ENCODE data around the gene HSPA12A. TPM values are rescaled to one million over a fixed set of nuclear protein-coding genes. Genes with fewer than 3 reads are reported as not detected.

The HSPA12A gene
- total RNA-seq, 1 donor from 2014 or later: 13.0 TPM

- DNase-seq (ENCODE audit: low spot score): no peak
These were observed 50.1 kb downstream of the HSPA12A start for GRCh38 chr10:116692225-116692624.

- no peak for DNase-seq (ENCODE audit: low spot score)
These were observed 50.7 kb downstream of the HSPA12A start for GRCh38 chr10:116691635-116692034.

GRCh38 chr10:116690356-116691322, 51.7 kb downstream of the HSPA12A start:
- DNase-seq (ENCODE audit: low spot score): peak; percentile 30

- no peak for DNase-seq (ENCODE audit: low spot score)
These were observed 52.6 kb downstream of the HSPA12A start for GRCh38 chr10:116689744-116690143.

- DNase-seq (ENCODE audit: low spot score): peak; percentile 98
These were observed 53.4 kb downstream of the HSPA12A start for GRCh38 chr10:116688741-116689495.

GRCh38 chr10:116688241-116688711, 54.1 kb downstream of the HSPA12A start:
- no peak for DNase-seq (ENCODE audit: low spot score)

GRCh38 chr10:116687633-116688032, 54.7 kb downstream of the HSPA12A start:
- no peak for DNase-seq (ENCODE audit: low spot score)

GRCh38 chr10:116686632-116687031, 55.7 kb downstream of the HSPA12A start:
- DNase-seq (ENCODE audit: low spot score): no peak

GRCh38 chr10:116685807-116686206, 56.6 kb downstream of the HSPA12A start:
- no peak for DNase-seq (ENCODE audit: low spot score)

- no peak for DNase-seq (ENCODE audit: low spot score)
These were observed 57.6 kb downstream of the HSPA12A start for GRCh38 chr10:116684781-116685180.

GRCh38 chr10:116683821-116684220, 58.5 kb downstream of the HSPA12A start:
- DNase-seq (ENCODE audit: low spot score): no peak

- no peak for DNase-seq (ENCODE audit: low spot score)
These were observed 59.2 kb downstream of the HSPA12A start for GRCh38 chr10:116683166-116683565.

- no peak for DNase-seq (ENCODE audit: low spot score)
These were observed 63.0 kb downstream of the HSPA12A start for GRCh38 chr10:116679351-116679750.

- DNase-seq (ENCODE audit: low spot score): no peak
These were observed 65.7 kb downstream of the HSPA12A start for GRCh38 chr10:116676633-116677032.

GRCh38 chr10:116676118-116676517, 66.2 kb downstream of the HSPA12A start:
- DNase-seq (ENCODE audit: low spot score): no peak

- no peak for DNase-seq (ENCODE audit: low spot score)
These were observed 67.4 kb downstream of the HSPA12A start for GRCh38 chr10:116674901-116675423.

GRCh38 chr10:116673866-116674265, 68.5 kb downstream of the HSPA12A start:
- DNase-seq (ENCODE audit: low spot score): no peak

- no peak for DNase-seq (ENCODE audit: low spot score)
These were observed 69.5 kb downstream of the HSPA12A start for GRCh38 chr10:116672891-116673290.

- no peak for DNase-seq (ENCODE audit: low spot score)
These were observed 71.0 kb downstream of the HSPA12A start for GRCh38 chr10:116671274-116671926.

GRCh38 chr10:116670706-116671105, 71.7 kb downstream of the HSPA12A start:
- DNase-seq (ENCODE audit: low spot score): no peak

GRCh38 chr10:116669832-116670644, 72.3 kb downstream of the HSPA12A start:
- DNase-seq (ENCODE audit: low spot score): no peak
